Neuronal stem cell (in vitro differentiated cells): ENCODE measurements around the gene PLAAT3.
"Not testable (repeated sequence)": the region's sequence is repeated elsewhere in the genome, so short reads cannot be mapped to it uniquely, and the experiment has no call there.

ENCODE experiments used
- DNase-seq: peaks from one replicate; pipeline ENCODE4 v3.0.0-alpha.2; 2013; ENCODE audit warnings: low spot score
- H2AFZ ChIP-seq: one replicate; pipeline ENCODE4 v1.6.1; 2013; ENCODE audit warnings: mild to moderate bottlenecking, low read length, inconsistent platforms
- H2AK5ac ChIP-seq: 2 replicates; pipeline ENCODE4 v1.6.1; 2013; ENCODE audit warnings: low read depth, mild to moderate bottlenecking, inconsistent platforms, low read length, moderate library complexity, mixed read lengths
- H2BK120ac ChIP-seq: 2 replicates; pipeline ENCODE4 v1.6.1; 2013; ENCODE audit warnings: low read depth, mild to moderate bottlenecking, inconsistent platforms, low read length, moderate library complexity, mixed read lengths
- H2BK12ac ChIP-seq: one replicate; pipeline ENCODE4 v1.6.1; 2013; ENCODE audit warnings: low read length, inconsistent platforms
- H2BK15ac ChIP-seq: 2 replicates; pipeline ENCODE4 v1.6.1; 2013; ENCODE audit warnings: mild to moderate bottlenecking, low read length, inconsistent platforms, mixed read lengths
- H2BK5ac ChIP-seq: one replicate; pipeline ENCODE4 v1.6.1; 2013; ENCODE audit warnings: inconsistent platforms, mild to moderate bottlenecking, low read length, moderate library complexity
- H3K14ac ChIP-seq: one replicate; pipeline ENCODE4 v1.6.1; 2013; ENCODE audit warnings: low read length, inconsistent platforms
- H3K18ac ChIP-seq: 2 replicates; pipeline ENCODE4 v1.6.1; 2013; ENCODE audit warnings: low read length, inconsistent platforms
- H3K23ac ChIP-seq: 2 replicates; pipeline ENCODE4 v1.6.1; 2013; ENCODE audit warnings: low read depth, mild to moderate bottlenecking, mixed read lengths, low read length, inconsistent platforms; ENCODE audit not compliant: poor library complexity
- H3K27ac ChIP-seq: replicated peaks from 3 replicates; pipeline ENCODE4 v1.5.1; 2013; ENCODE audit warnings: low read length, inconsistent platforms
- H3K27me3 ChIP-seq, 3 experiments: 2 replicates each; pipeline ENCODE4 v1.6.1; 2013; ENCODE audit warnings: low read length in 3 of 3, mild to moderate bottlenecking in 2 of 3, inconsistent platforms in 1 of 3, low read depth in 1 of 3, mixed read lengths in 1 of 3, moderate library complexity in 1 of 3; ENCODE audit not compliant: control insufficient read depth in 3 of 3, insufficient read depth in 3 of 3
- H3K36me3 ChIP-seq, 2 donors: replicated peaks in 1 of 2; 2 replicates each; pipeline ENCODE4 v1.6.1; 2013; ENCODE audit warnings: low read length in 2 of 2; ENCODE audit not compliant: control insufficient read depth in 2 of 2, insufficient read depth in 2 of 2
- H3K4ac ChIP-seq: 2 replicates; pipeline ENCODE4 v1.6.1; 2013; ENCODE audit warnings: inconsistent platforms, mild to moderate bottlenecking, low read length, moderate library complexity
- H3K4me1 ChIP-seq, 2 donors: 1 replicate in 1 of 2; 2 replicates in 1 of 2; pipeline ENCODE4 v1.6.1; 2013; ENCODE audit warnings: low read length in 2 of 2, low read depth in 1 of 2; ENCODE audit not compliant: control insufficient read depth in 2 of 2, insufficient read depth in 1 of 2
- H3K4me2 ChIP-seq: one replicate; pipeline ENCODE4 v1.6.1; 2013; ENCODE audit warnings: mild to moderate bottlenecking, low read length, inconsistent platforms; ENCODE audit not compliant: insufficient read depth, poor library complexity, severe bottlenecking
- H3K4me3 ChIP-seq, 2 donors: 2 replicates each; pipeline ENCODE4 v1.5.1; 2013; ENCODE audit warnings: low read length in 2 of 2, mild to moderate bottlenecking in 2 of 2, inconsistent platforms in 1 of 2, moderate library complexity in 1 of 2
- H3K79me1 ChIP-seq: one replicate; pipeline ENCODE4 v1.6.1; 2013; ENCODE audit warnings: low read depth, mild to moderate bottlenecking, inconsistent platforms, low read length, moderate library complexity
- H3K9ac ChIP-seq: one replicate; pipeline ENCODE4 v1.6.1; 2013; ENCODE audit warnings: mild to moderate bottlenecking, low read depth, low read length, inconsistent platforms; ENCODE audit not compliant: poor library complexity
- H3K9me3 ChIP-seq, 2 donors: replicated peaks in 1 of 2; 2 replicates each; pipeline versions ENCODE3 to v1.6.1; 2013; ENCODE audit warnings: low read length in 2 of 2, mild to moderate bottlenecking in 2 of 2, inconsistent platforms in 1 of 2, low read depth in 1 of 2, mixed read lengths in 1 of 2, moderate library complexity in 1 of 2; ENCODE audit not compliant: control insufficient read depth in 2 of 2, insufficient read depth in 1 of 2
- H4K8ac ChIP-seq: one replicate; pipeline ENCODE4 v1.6.1; 2013; ENCODE audit warnings: low read depth, mild to moderate bottlenecking, inconsistent platforms, low read length, moderate library complexity
- H4K91ac ChIP-seq: one replicate; pipeline ENCODE4 v1.6.1; 2013; ENCODE audit warnings: low read length, low read depth, mild to moderate bottlenecking, inconsistent platforms; ENCODE audit not compliant: poor library complexity
- WGBS, 2 donors: extraction: QIAGEN DNeasy Blood & Tissue Kit; methylation state at CpG; one replicate each; pipeline ENCODE4 v1.1.7; 2013; ENCODE audit warnings: missing lambda C conversion rate in 2 of 2, mixed read lengths in 1 of 2; ENCODE audit not compliant: insufficient read length in 2 of 2, insufficient replicate concordance in 1 of 2; ENCODE audit errors: extremely low coverage in 2 of 2; 5-methylcytosine and 5-hydroxymethylcytosine counted together

PLAAT3 gene

GRCh38 chr11:63528156-63528555, 86.1 kb downstream of the PLAAT3 start:
- peaks cover 0 to 12% of the 10 kb centered on the region in 2 donors for H3K4me1 ChIP-seq
- H3K79me1 ChIP-seq, H3K27ac ChIP-seq, DNase-seq, H2BK5ac ChIP-seq, H3K4me2 ChIP-seq, H3K18ac ChIP-seq, H3K9me3 ChIP-seq, H3K4ac ChIP-seq, H2BK15ac ChIP-seq, H3K4me3 ChIP-seq, H3K36me3 ChIP-seq, H2BK120ac ChIP-seq, H2AFZ ChIP-seq, H4K91ac ChIP-seq, H3K14ac ChIP-seq, H2AK5ac ChIP-seq, H2BK12ac ChIP-seq, H3K23ac ChIP-seq, H4K8ac ChIP-seq, H3K9ac ChIP-seq: not testable (repeated sequence)
- WGBS, 2 donors = no CpG with 5 or more reads among the region's 11 CpGs
- H3K27me3 ChIP-seq = peaks cover 0 to 20% (median 0%) of the 10 kb centered on the region in 3 experiments

GRCh38 chr11:63527667-63528066, 86.6 kb downstream of the PLAAT3 start:
- Histone ChIP-seq H3K27ac (no peak overlapping the region), H3K9ac (no peak overlapping the region), H3K14ac (no peak overlapping the region), H3K4me2 (no peak overlapping the region), H3K79me1 (no peaks in the 10 kb centered on the region), H3K36me3 (no peaks in the 10 kb centered on the region), H3K4me1 (peaks cover 0 to 10% of the 10 kb centered on the region in 2 donors), H3K27me3 (peaks cover 0 to 15% (median 0%) of the 10 kb centered on the region in 3 experiments), H4K8ac (no peak overlapping the region), H3K18ac (peak overlapping the region; percentile 57), H2BK12ac (no peak overlapping the region), H2BK5ac (no peak overlapping the region), H2BK120ac (no peak overlapping the region), H2AK5ac (no peak overlapping the region), H3K4me3 (no peak overlapping the region), H2AFZ (no peak overlapping the region), H3K9me3 (no peaks in the 10 kb centered on the region), H2BK15ac (no peak overlapping the region), H3K23ac (no peak overlapping the region), H4K91ac (no peak overlapping the region), H3K4ac (no peak overlapping the region)
- no CpG with 5 or more reads among the region's 2 CpGs for WGBS, 2 donors
- no peak for DNase-seq
